DMS79 treated with DMSO at 0.1 percent for 48 hours (cell line): ENCODE data around the gene KRTAP12-1.
"Not testable (repeated sequence)": the region's sequence is repeated elsewhere in the genome, so short reads cannot be mapped to it uniquely, and the experiment has no call there.

Source experiments
- DNase-seq: peaks from one replicate; lab custom pipeline; 2025; lab: John Stamatoyannopoulos, UW

KRTAP12-1 gene

DNA sequence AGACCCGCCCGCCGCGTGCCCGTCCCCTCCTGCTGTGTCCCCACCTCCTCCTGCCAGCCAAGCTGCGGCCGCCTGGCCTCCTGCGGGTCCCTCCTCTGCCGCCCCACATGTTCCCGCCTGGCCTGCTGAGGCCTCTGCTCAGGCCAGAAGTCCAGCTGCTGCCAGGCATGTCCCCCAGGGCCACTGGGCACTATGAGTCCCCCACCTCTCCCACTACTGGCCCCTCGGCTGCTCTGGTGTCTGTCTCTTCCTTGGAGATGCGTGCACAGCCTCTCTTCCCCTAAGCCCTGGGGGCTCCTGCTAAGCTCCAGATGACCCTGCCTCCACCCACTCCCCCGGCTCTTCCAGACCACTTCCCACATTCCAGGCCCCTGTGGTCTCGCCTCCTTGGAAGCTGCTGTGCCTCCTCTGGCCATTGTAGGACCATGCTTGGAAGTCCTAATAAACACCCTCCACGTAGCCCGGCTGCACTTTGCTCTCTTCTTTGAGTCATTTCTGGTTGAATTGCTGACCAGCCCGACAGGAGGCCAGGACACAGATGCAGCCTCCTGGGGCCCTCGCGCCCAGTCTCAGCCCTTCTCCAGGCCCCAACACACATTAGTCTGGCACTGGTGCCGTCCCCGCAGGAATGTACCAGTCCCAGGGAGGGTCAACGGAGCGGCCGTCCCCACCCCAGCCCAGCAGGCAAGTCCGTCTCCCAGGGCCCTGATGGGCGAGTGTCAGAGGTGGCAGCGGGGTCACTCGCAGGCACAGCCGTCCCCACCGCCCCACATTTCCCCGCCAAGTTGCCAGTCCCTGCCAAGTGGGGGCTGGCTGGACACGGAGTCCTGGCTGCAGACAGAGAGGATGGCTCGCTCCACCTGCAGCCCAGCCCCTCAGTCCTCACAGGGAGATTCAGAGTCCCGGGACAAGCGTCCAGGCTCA, 16.1 kb upstream of the KRTAP12-1 start:
- no peak for DNase-seq

DNA sequence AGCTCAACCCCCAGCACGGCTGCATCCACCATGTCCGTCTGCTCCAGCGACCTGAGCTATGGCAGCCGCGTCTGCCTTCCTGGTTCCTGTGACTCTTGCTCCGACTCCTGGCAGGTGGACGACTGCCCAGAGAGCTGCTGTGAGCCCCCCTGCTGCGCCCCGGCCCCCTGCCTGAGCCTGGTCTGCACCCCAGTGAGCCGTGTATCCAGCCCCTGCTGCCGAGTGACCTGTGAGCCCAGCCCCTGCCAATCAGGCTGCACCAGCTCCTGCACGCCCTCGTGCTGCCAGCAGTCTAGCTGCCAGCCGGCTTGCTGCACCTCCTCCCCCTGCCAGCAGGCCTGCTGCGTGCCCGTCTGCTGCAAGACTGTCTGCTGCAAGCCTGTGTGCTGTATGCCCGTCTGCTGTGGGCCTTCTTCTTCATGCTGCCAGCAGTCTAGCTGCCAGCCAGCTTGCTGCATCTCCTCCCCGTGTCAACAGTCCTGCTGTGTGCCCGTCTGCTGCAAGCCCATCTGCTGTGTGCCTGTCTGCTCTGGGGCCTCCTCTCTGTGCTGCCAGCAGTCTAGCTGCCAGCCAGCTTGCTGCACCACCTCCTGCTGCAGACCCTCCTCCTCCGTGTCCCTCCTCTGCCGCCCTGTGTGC, 15.3 kb upstream of the KRTAP12-1 start, which contains the start of gene KRTAP10-12:
TSS of gene KRTAP10-12 (plus strand) at position 1 of the 639 bp plus-strand sequence. CDS start at position 31, 30 bp downstream.
- DNase-seq = not testable (repeated sequence)

- no peak for DNase-seq
Observed at GRCh38 chr21:44696572-44696971, 14.6 kb upstream of the KRTAP12-1 start.

- no peak for DNase-seq
Observed at GRCh38 chr21:44695641-44696040, 13.7 kb upstream of the KRTAP12-1 start.

DNA sequence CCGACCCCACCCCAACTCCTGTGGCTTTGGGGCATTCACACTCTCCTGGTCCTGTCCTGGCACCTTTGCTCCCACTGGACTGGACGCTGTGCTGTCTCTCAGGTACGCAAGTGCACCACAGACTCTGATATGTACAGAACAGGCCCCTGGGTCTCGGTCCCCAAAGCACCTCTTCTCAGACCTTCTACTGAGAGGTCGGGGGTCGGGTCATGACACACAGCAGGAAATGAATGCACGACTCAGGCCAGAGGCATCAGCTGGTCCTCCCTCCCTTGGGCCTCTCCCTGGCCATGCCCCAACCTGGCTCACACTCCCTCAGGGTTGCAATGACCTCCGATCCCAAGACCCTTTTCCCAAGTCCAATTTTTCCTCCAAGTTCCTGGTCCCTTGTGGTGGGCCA, 13.2 kb upstream of the KRTAP12-1 start:
- no peak for DNase-seq

- DNase-seq = no peak
Observed at GRCh38 chr21:44694776-44695175, 12.8 kb upstream of the KRTAP12-1 start.

GRCh38 chr21:44692798-44693512, 11.0 kb upstream of the KRTAP12-1 start:
- no peak for DNase-seq

DNA sequence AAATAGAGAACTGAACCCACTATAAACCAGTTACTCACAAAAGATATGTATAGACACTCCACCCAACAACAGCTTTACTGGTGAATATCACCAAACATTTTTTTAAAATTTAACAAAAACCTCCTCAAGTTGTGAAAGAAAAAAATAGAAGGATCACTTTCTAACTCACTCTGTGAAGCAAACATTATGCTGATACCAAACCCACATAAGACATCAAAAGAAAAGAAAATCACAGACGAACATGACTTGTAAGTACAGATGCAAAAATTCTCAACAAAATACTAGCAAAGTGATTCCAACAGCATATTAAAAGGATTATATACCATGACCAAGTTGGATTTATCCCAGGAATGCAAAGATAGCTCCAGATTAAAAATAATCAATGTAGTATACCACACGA, 9.7 kb upstream of the KRTAP12-1 start:
- DNase-seq = no peak

DNA sequence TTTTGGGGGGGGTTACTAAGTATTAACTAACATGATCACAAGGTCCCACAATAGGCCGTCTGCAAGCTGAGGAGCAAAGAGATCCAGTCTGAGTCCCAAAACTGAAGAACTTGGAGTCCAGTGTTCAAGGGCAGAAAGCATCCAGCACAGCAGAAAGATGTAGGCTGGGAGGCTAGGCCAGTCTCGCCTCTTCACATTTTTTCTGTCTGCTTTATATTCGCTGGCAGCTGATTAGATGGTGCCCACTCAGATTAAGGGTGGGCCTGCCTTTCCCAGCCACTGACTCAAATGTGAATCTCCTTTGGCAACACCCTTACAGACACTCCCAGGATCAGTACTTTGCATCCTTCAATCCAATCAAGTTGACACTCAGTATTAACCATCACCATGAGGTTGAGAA, 7.8 kb upstream of the KRTAP12-1 start:
- DNase-seq = not testable (repeated sequence)

DNA sequence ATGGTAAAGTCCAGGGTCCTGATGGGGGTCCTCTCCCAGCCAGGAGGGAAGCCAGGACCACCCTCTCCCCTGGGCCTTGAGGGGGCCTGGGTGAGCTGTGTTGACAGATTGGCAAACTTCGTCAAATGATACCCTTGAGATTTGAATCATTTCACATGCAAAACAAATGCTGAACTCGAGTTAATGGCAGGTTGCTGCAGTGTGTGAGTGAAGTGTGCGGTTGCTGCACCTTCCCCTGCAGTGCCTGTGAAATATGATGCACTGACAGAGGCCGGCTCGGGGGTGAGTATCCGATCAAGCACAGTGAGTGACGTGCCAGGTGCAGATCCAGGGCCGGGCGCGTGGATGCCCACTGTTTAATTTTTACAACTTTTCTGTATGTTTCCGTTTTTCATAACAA, 5.7 kb upstream of the KRTAP12-1 start:
- DNase-seq = peak; percentile 80

DNA sequence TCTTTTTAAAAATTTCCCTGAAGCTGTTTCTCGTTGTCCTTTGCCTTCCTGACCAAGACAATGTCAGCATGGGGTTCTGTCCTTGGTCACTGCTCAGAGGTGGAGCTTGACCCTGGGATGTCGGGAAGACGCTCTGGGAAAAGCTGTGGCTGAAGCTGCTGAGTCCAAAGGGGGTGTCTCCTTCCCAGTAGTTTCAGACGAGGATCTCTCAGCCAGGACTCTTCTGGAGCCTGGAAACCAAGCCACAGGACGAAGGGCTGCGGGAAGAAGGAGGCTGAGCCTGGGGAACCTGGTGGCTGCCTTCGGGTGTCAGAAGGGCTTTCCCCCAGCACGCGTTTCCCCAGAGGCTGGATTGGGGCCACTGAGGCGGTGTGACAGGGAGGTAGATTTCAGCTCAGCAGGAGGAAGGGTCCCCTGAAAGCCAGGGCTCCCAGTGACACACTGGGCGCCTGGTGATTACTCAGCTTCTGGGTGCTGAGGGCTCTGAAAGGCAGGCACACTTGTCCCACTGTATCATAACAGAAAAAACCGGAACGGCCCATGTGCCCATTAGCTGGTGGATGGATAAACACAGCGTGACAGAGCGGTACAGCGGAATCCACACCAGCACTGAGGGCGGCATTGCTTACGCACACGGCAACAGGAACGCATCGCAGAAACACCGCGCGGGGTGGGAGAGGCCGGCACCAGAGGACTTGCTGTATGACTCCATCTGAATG, 5.0 kb upstream of the KRTAP12-1 start:
- peak; percentile 41 for DNase-seq

- no peak for DNase-seq
Observed at GRCh38 chr21:44686000-44686781, 4.2 kb upstream of the KRTAP12-1 start.

DNA sequence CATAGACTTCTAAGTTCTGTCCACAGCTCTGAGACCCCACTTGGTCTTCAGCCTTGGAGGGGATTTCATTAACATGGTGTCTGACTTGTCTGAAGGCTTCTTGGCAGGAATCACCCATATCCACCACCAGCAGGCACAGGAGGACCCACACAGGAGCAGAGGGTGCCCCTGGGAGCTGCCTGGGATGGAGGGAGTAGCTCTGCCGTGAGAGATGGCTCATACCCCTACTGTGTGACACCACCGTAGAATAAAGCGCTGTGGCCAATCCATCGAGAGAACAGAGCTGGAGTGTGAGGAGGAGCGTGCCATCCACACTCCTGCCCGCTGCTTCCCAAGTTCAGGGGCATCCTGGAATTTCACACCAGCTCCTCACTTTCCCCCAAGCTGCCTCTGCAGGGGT, 3.1 kb upstream of the KRTAP12-1 start:
- not testable (repeated sequence) for DNase-seq

- no peak for DNase-seq
Observed at GRCh38 chr21:44684483-44684882, 2.5 kb upstream of the KRTAP12-1 start.

- no peak for DNase-seq
Observed at GRCh38 chr21:44684077-44684476, 2.1 kb upstream of the KRTAP12-1 start.

DNA sequence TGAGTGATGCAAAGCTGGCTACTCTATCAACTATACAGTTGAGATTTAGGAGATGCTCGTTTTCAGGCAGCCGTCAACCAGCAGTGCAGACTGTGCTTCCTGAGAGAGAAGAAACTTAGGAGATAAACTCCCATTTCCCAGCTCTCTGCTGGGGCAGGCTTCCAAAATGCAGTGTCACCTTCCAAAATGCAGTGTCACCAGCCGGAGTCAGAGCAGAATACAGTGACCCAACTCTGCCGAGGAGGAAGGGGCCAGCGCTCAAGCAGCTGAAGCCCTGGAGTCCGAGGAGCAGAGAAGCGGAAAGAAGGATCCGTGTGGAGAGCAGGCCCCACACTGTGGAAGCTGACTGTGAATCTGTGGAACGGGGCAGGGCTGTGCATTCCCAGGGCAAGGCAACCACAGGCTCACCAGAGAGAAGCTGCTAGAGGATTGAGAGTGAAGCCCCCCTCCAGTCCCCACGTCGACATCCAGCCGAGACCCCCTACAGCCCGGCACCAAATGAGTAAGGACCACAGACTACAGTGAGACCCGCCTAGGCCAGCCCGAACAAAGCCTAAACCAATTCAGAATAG, 703 bp upstream of the KRTAP12-1 start:
- DNase-seq = peak; percentile 65

DNA sequence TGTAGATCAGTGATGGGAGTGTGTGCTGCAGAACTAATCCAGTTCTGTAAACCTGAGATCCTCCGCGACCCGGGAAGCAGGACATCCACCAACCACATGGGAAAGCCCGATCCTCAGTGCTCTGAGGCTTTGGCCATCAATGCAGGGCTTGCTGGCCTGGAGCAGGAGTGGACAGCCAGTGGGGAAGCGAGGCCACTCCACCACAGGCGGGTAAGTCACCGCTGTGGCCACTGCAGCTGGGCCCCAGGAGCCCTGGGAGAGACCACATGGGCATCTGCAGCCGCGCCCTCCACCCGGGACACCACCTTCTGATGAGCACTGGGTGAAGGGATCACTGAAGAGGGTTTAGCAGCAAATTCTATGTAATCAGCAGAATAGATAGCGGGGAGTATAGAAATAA, 811 bp downstream of the KRTAP12-1 start:
- DNase-seq = no peak

- no peak for DNase-seq
Observed at GRCh38 chr21:44677881-44678280, 4.1 kb downstream of the KRTAP12-1 start.

DNA sequence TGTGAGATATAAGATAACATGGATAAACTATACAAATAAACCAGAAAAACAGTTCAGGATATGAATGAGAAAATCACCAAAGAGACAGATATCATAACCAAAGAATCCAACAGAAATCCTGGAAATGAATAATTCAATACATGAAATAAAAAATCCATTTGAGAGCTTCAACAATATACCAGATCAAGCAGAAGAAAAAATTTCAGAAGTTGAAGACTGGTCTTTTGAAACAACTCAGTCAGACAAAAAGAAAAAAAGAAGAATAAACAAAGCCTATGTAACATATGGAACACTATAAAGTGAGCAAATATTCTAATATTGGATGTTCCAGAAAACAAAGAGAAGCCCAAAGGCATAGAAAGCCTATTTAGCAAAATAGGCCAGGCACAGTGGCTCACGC, 10.1 kb downstream of the KRTAP12-1 start:
- DNase-seq = no peak

GRCh38 chr21:44670642-44671432, 11.1 kb downstream of the KRTAP12-1 start:
- DNase-seq = no peak
